CD4-positive, alpha-beta T cell (primary cell): ENCODE measurements around the gene CACNB2. TPM values are rescaled to one million over a fixed set of nuclear protein-coding genes. Genes with fewer than 3 reads are reported as not detected.

Source experiments
- ATAC-seq: fragments of 200-7000 bp; cut with Tn5 transposase; one replicate; pipeline ENCODE4 v1.10.0; 2022; ENCODE audit warnings: mild to moderate bottlenecking; ENCODE audit not compliant: poor library complexity
- CTCF ChIA-PET: fragments of 350-600 bp; sonication (Branson Sonifier 250); formaldehyde crosslinking; loops from one replicate; lab custom pipeline; 2021; ENCODE audit warnings: antibody characterized with exemption, inconsistent platforms; lab: Charles Lee
- POLR2A ChIA-PET: fragments of 350-600 bp; sonication (Branson Sonifier 250); formaldehyde crosslinking; loops from one replicate; lab custom pipeline; 2021; ENCODE audit warnings: antibody characterized with exemption, inconsistent platforms; lab: Charles Lee
- DNase-seq, 14 experiments: peaks; one replicate each; pipeline ENCODE4 v3.0.0-alpha.2; 2013 to 2020; ENCODE audit warnings: mixed read lengths in 2 of 14
- H3K27ac ChIP-seq, 2 donors: one replicate each; pipeline versions ENCODE4 v1.5.1 to v1.7.0; 2013; ENCODE audit warnings: low read length in 2 of 2, low read depth in 1 of 2, mild to moderate bottlenecking in 1 of 2
- H3K27me3 ChIP-seq, 2 experiments: 1 replicate in 1 of 2; 2 replicates in 1 of 2; pipeline versions ENCODE4 v1.6.1 to v1.7.0; 2013; ENCODE audit warnings: low read length in 2 of 2, control low read depth in 1 of 2, mild to moderate bottlenecking in 1 of 2, moderate library complexity in 1 of 2; ENCODE audit not compliant: insufficient read depth in 2 of 2, control insufficient read depth in 1 of 2
- H3K36me3 ChIP-seq: one replicate; pipeline ENCODE4 v1.6.1; 2013; ENCODE audit warnings: low read length, control low read depth; ENCODE audit not compliant: insufficient read depth
- H3K4me1 ChIP-seq: one replicate; pipeline ENCODE4 v1.6.1; 2013; ENCODE audit warnings: low read length, control low read depth; ENCODE audit not compliant: insufficient read depth
- H3K4me3 ChIP-seq: one replicate; pipeline ENCODE4 v1.5.1; 2013; ENCODE audit warnings: mild to moderate bottlenecking, low read length, moderate library complexity
- H3K9me3 ChIP-seq, 2 experiments: 1 replicate in 1 of 2; 2 replicates in 1 of 2; pipeline versions ENCODE4 v1.6.1 to v1.7.0; 2013; ENCODE audit warnings: low read length in 2 of 2, mild to moderate bottlenecking in 2 of 2, control low read depth in 1 of 2, moderate library complexity in 1 of 2; ENCODE audit not compliant: control insufficient read depth in 1 of 2, insufficient read depth in 1 of 2
- H3K27ac Mint-ChIP-seq: one replicate; pipeline ENCODE4 v1.8.0; 2020; ENCODE audit warnings: mixed read lengths
- H3K27me3 Mint-ChIP-seq: one replicate; pipeline ENCODE4 v1.8.0; 2021; ENCODE audit warnings: mixed read lengths
- H3K36me3 Mint-ChIP-seq: one replicate; pipeline ENCODE4 v1.8.0; 2021; ENCODE audit warnings: low read depth, mixed read lengths
- H3K4me1 Mint-ChIP-seq: one replicate; pipeline ENCODE4 v1.8.0; 2021; ENCODE audit warnings: low read depth, mixed read lengths
- H3K4me3 Mint-ChIP-seq: one replicate; pipeline ENCODE4 v1.8.0; 2020; ENCODE audit warnings: mild to moderate bottlenecking, mixed read lengths
- H3K9me3 Mint-ChIP-seq: one replicate; pipeline ENCODE4 v1.8.0; 2020; ENCODE audit warnings: mixed read lengths
- CTCF ChIP-seq: fragments of 200-600 bp; IDR thresholded peaks from one replicate; pipeline ENCODE4 v1.8.0; 2022; ENCODE audit warnings: antibody characterized with exemption, mild to moderate bottlenecking
- intact Hi-C, 2 experiments: fragments of 100-400 bp; cut with DNase I in 1 of 2; cut with micrococcal nuclease in 1 of 2; formaldehyde crosslinking; loops; one replicate each; pipeline versions ENCODE4 v1.15.1 to v1.9.0; 2023 to 2025; cut with DNase I, micrococcal nuclease
- total RNA-seq, 174 experiments: library from RNA in 2 of 174; stranded (reverse) in 2 of 174; gene quantifications; one replicate each; pipeline ENCODE4 v1.2.3 and lab custom pipeline; 2021 to 2026

The CACNB2 gene
- total RNA-seq, 2 experiments from 2014 or later = 0.34 TPM; not detected in 1

DNA sequence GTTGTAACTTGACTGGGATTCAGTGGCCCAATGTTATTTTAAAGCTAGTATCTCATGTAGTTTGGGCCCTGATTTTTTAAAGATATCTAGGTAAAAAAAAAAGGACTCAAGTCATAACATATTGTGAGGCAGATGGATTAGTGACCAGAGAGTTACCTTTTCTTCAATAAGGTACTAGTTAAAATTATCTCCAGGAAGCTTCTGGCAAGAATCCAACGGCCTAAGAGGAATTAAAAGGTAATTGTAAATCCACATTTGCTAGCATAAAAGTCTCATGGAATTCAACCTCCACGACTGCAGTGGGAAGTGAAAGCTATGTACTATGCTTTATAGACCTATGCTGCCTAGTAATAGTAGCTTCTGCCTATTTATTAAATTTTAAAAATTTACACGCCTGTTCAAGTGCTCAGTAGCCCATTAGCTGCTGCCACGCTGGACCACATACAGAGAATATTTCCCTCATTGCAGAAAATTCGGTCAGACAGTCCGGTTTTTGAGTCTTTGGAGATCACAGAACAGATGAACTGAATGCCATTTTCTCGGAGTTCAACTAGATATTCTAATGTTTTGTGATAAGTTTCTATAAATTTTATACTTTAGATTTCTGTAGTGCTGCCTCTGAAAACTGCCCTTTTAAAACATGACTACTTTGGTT, 392.8 kb downstream of the CACNB2 start:
- no peaks in the 10 kb centered on the region for H3K4me1 ChIP-seq
- H3K27me3 Mint-ChIP-seq = no peaks in the 10 kb centered on the region
- DNase-seq (no peak), ATAC-seq (no peak)
- no peak overlapping the region for H3K4me3 ChIP-seq
- H3K4me3 Mint-ChIP-seq = no peak overlapping the region
- H3K27ac ChIP-seq = no peak overlapping the region
- H3K4me1 Mint-ChIP-seq = no peaks in the 10 kb centered on the region
- H3K27ac Mint-ChIP-seq = no peak overlapping the region
- ChIA-PET POLR2A (no interaction called here), CTCF (no interaction called here)
- peaks cover 71% of the 10 kb centered on the region for H3K36me3 Mint-ChIP-seq
- peaks cover 7% of the 10 kb centered on the region for H3K36me3 ChIP-seq
- no peaks in the 10 kb centered on the region for H3K27me3 ChIP-seq
- intact Hi-C loops = no loop called here
- H3K9me3 Mint-ChIP-seq = peaks cover 4% of the 10 kb centered on the region
- H3K9me3 ChIP-seq = no peaks in the 10 kb centered on the region
- TF ChIP-seq CTCF = no peak

GRCh38 chr10:18533896-18534295, 393.7 kb downstream of the CACNB2 start:
- no peaks in the 10 kb centered on the region for H3K27me3 Mint-ChIP-seq
- Histone ChIP-seq H3K9me3 (no peaks in the 10 kb centered on the region), H3K27me3 (no peaks in the 10 kb centered on the region), H3K4me1 (no peaks in the 10 kb centered on the region), H3K4me3 (no peak overlapping the region), H3K27ac (no peak overlapping the region), H3K36me3 (peaks cover 10% of the 10 kb centered on the region)
- peaks cover 4% of the 10 kb centered on the region for H3K9me3 Mint-ChIP-seq
- H3K27ac Mint-ChIP-seq = no peak overlapping the region
- peaks cover 79% of the 10 kb centered on the region for H3K36me3 Mint-ChIP-seq
- H3K4me3 Mint-ChIP-seq = no peak overlapping the region
- ChIA-PET CTCF (no interaction called here), POLR2A (no interaction called here)
- intact Hi-C loops = no loop called here
- TF ChIP-seq CTCF = no peak
- no peak for DNase-seq
- H3K4me1 Mint-ChIP-seq = no peaks in the 10 kb centered on the region
- ATAC-seq = no peak

DNA sequence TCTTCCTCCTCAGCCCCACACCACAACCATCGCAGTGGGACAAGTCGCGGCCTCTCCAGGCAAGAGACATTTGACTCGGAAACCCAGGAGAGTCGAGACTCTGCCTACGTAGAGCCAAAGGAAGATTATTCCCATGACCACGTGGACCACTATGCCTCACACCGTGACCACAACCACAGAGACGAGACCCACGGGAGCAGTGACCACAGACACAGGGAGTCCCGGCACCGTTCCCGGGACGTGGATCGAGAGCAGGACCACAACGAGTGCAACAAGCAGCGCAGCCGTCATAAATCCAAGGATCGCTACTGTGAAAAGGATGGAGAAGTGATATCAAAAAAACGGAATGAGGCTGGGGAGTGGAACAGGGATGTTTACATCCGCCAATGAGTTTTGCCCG, 399.1 kb downstream of the CACNB2 start:
- intact Hi-C loops = no loop called here

More for the DNA sequence above, 399.1 kb downstream of the CACNB2 start:
- Mint-ChIP-seq H3K9me3 (no peaks in the 10 kb centered on the region), H3K4me3 (no peak overlapping the region), H3K36me3 (peaks cover 80% of the 10 kb centered on the region), H3K27ac (no peak overlapping the region), H3K4me1 (no peaks in the 10 kb centered on the region), H3K27me3 (no peaks in the 10 kb centered on the region)
- Histone ChIP-seq H3K27me3 (no peaks in the 10 kb centered on the region), H3K4me1 (no peaks in the 10 kb centered on the region), H3K36me3 (peaks cover 56% of the 10 kb centered on the region), H3K4me3 (no peak overlapping the region), H3K27ac (no peak overlapping the region), H3K9me3 (no peaks in the 10 kb centered on the region)
- ChIA-PET POLR2A (no interaction called here), CTCF (no interaction called here)
- DNase-seq (no peak), ATAC-seq (no peak)
- no peak for TF ChIP-seq CTCF
